Duodenal mucosa (tissue), 2 donors: ENCODE data around the gene RIPK1.

Experiments used
- H3K27ac ChIP-seq: one replicate; pipeline ENCODE4 v1.7.0; 2013; ENCODE audit warnings: low read depth, low read length
- H3K27me3 ChIP-seq, 2 donors: one replicate each; pipeline ENCODE4 v1.7.0; 2013; ENCODE audit warnings: low read length in 2 of 2, control low read depth in 1 of 2; ENCODE audit not compliant: insufficient read depth in 2 of 2, control insufficient read depth in 1 of 2
- H3K36me3 ChIP-seq, 2 donors: one replicate each; pipeline ENCODE4 v1.7.0; 2013; ENCODE audit warnings: low read length in 2 of 2, control low read depth in 1 of 2; ENCODE audit not compliant: insufficient read depth in 2 of 2, control insufficient read depth in 1 of 2
- H3K4me1 ChIP-seq, 2 donors: one replicate each; pipeline ENCODE4 v1.7.0; 2013; ENCODE audit warnings: low read length in 2 of 2, control low read depth in 1 of 2; ENCODE audit not compliant: insufficient read depth in 2 of 2, control insufficient read depth in 1 of 2
- H3K4me3 ChIP-seq, 2 donors: one replicate each; pipeline ENCODE4 v1.7.0; 2013; ENCODE audit warnings: low read length in 2 of 2, low read depth in 1 of 2
- H3K9ac ChIP-seq, 2 donors: one replicate each; pipeline ENCODE4 v1.7.0; 2013; ENCODE audit warnings: low read length in 2 of 2, low read depth in 1 of 2
- H3K9me3 ChIP-seq, 2 donors: one replicate each; pipeline ENCODE4 v1.7.0; 2013; ENCODE audit warnings: low read length in 2 of 2, control low read depth in 1 of 2; ENCODE audit not compliant: control insufficient read depth in 1 of 2

The RIPK1 gene

DNA sequence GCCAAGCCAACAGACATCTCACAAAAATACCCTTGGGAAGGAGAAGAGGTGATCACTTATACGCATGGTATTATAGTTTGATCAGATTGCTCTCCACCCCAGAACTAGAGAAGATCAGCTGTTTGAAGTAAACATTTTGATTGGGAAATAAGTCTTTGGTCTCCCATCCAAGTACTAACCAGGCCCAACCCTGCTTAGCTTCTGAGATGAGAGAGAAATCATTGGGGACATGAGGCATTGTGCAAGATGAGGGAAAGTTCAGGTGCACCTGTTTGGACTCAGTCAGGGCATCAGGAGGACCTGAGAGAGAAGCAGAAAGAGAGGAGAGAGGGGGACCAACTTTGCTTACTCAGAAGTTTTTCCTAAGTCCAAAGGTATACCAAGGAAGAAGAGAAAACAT, 11.4 kb downstream of the RIPK1 start:
- Histone ChIP-seq H3K4me1 (peaks cover 8 to 14% of the 10 kb centered on the region in 2 donors), H3K36me3 (peaks cover 42 to 77% of the 10 kb centered on the region in 2 donors), H3K27me3 (no peaks in the 10 kb centered on the region), H3K4me3 (no peak overlapping the region), H3K9me3 (no peaks in the 10 kb centered on the region), H3K27ac (no peak overlapping the region), H3K9ac (no peak overlapping the region)

DNA sequence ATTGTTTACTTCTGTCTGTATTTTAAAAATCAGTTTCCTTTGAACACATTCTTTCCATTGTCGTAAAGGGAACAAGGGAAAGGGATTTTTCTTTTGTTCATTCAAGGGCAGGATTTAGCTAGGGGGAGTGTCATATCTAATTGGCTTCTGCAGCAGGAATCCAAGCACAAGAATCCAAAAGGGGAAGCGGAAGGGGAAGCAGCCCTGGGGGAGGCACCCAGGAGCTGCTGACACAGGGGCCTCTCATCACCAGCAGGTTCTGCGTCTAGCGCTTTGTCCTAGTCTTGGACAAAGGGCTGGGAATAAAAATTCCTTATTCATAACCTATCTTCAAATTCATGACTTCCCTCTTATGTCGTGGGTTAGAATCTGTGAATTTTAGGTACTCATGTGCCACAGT, 13.7 kb downstream of the RIPK1 start:
- H3K36me3 ChIP-seq = peaks cover 56 to 94% of the 10 kb centered on the region in 2 donors

DNA sequence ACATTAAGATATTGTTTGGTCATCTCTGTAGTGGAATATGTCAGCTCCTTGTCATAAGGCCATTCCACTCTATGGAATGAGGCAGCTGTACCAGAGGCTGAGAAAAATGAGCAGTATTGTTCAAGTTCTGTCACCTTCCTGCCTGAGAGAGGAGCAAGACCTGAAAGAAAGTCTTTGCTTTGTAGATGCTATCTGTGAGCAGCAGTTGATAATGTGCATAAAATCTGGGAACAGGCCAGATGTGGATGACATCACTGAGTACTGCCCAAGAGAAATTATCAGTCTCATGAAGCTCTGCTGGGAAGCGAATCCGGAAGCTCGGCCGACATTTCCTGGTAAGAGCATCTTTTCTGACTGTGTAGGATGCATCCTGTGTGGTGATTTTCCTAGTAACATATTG, 16.8 kb downstream of the RIPK1 start:
- Histone ChIP-seq H3K4me3 (no peak overlapping the region), H3K36me3 (peaks cover 58 to 86% of the 10 kb centered on the region in 2 donors), H3K27ac (no peak overlapping the region), H3K4me1 (no peaks in the 10 kb centered on the region), H3K27me3 (no peaks in the 10 kb centered on the region), H3K9ac (no peak overlapping the region), H3K9me3 (no peaks in the 10 kb centered on the region)

More for the DNA sequence above, 13.7 kb downstream of the RIPK1 start:
- no peaks in the 10 kb centered on the region for H3K27me3 ChIP-seq
- no peak overlapping the region for H3K4me3 ChIP-seq
- no peaks in the 10 kb centered on the region for H3K9me3 ChIP-seq
- H3K27ac ChIP-seq = no peak overlapping the region
- H3K4me1 ChIP-seq = no peaks in the 10 kb centered on the region
- H3K9ac ChIP-seq = no peak overlapping the region

DNA sequence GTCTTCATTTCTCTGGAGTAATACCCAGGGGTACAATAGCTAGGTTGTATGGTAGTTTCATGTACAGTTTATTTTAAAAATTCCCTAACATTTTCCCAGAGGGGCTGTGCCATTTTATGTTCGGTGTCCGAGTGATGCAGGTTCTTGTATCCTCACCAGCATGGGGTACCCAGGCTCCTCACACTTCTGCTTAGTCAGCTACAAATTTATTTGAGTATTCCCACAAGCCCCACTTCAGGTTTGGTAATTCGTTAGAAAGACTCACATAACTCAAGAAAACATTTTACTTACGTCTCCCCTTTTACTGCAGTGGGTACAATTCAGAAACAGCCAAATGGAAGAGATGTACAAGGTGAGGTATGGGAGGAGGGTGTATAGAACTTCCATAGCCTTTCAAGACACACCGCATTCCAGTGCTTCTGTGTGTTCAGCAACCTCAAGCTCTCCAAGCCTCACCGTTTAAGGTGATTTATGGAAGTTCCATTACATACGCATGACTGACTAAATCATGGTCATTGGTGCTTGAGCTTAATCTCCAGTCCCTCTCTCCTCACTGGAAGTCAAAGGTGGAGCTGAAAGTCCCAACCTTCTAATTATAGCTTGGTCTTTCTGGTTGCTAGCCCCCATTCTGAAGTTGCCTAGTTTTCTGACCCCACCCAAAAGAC, 18.1 kb downstream of the RIPK1 start:
- no peaks in the 10 kb centered on the region for H3K4me1 ChIP-seq
- peaks cover 55 to 78% of the 10 kb centered on the region in 2 donors for H3K36me3 ChIP-seq
- H3K27ac ChIP-seq = no peak overlapping the region

DNA sequence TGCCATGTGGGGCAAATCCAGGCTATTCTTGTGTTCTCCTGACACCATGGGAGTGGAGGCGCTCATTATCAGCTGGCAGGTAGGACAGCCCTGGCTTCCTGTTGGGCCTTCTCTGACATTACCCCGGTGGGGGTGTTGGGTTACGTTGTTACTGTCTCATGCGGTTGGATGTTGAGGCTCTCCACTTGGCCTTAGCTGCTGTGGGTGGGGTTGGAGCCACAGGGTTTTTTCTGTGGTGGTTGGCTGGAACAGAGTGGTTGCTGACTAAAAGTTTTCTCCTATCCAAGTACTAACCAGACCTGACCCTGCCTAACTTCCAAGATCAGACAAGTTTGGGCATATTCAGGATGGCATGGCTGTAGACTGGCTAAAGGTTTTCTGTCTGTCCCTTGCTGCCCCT, 20.2 kb downstream of the RIPK1 start:
- peaks cover 44 to 61% of the 10 kb centered on the region in 2 donors for H3K36me3 ChIP-seq
- no peak overlapping the region for H3K27ac ChIP-seq
- H3K9ac ChIP-seq = no peak overlapping the region
- no peaks in the 10 kb centered on the region for H3K9me3 ChIP-seq
- no peaks in the 10 kb centered on the region for H3K4me1 ChIP-seq
- H3K4me3 ChIP-seq = no peak overlapping the region
- no peaks in the 10 kb centered on the region for H3K27me3 ChIP-seq

More for the DNA sequence above, 18.1 kb downstream of the RIPK1 start:
- Histone ChIP-seq H3K9ac (no peak overlapping the region), H3K4me3 (no peak overlapping the region), H3K27me3 (no peaks in the 10 kb centered on the region), H3K9me3 (no peaks in the 10 kb centered on the region)

DNA sequence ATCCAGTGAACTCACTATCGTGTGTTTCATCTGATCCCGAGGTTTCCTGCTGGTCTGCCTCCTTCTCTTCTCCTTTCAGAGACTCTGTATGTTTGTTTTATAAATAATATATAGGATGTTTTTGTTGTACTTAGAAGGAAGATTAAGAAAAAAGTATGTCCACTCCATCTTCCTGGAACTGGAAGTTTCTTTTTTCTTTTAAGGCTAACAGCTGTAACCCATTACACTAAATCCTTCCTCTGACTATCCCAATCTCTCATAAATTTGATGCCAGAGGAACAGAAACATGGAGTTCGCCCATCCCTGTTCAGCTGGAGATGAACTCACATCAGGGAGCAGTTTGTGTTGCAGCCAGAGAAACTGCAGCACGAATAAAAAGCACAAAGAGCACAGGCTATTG, 20.7 kb downstream of the RIPK1 start:
- H3K9ac ChIP-seq = no peak overlapping the region
- no peaks in the 10 kb centered on the region for H3K4me1 ChIP-seq
- no peaks in the 10 kb centered on the region for H3K27me3 ChIP-seq
- H3K27ac ChIP-seq = no peak overlapping the region
- no peak overlapping the region for H3K4me3 ChIP-seq
- peaks cover 41 to 58% of the 10 kb centered on the region in 2 donors for H3K36me3 ChIP-seq
- H3K9me3 ChIP-seq = no peaks in the 10 kb centered on the region

DNA sequence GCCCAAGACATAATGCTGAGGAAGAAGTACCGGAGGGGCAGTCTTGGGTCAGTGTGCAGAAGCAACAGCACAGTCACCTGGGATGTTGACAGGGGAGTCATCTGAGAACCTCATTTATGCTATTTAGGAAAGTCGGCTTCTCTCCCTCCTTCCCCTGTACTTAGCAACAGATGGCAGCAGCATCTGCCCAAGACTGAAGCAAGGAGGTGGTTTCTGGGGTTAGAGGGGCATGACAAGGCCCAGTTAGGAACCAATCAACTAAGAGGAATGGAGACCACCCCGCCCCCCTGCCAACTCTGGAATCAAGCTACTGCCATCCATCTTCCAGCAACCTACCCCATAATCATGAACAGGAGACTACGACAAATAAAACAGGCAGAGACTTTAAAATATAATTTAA, 21.7 kb downstream of the RIPK1 start:
- Histone ChIP-seq H3K27me3 (no peaks in the 10 kb centered on the region), H3K27ac (no peak overlapping the region), H3K9ac (no peak overlapping the region), H3K4me3 (no peak overlapping the region), H3K36me3 (peaks cover 35 to 54% of the 10 kb centered on the region in 2 donors), H3K4me1 (no peaks in the 10 kb centered on the region), H3K9me3 (no peaks in the 10 kb centered on the region)

DNA sequence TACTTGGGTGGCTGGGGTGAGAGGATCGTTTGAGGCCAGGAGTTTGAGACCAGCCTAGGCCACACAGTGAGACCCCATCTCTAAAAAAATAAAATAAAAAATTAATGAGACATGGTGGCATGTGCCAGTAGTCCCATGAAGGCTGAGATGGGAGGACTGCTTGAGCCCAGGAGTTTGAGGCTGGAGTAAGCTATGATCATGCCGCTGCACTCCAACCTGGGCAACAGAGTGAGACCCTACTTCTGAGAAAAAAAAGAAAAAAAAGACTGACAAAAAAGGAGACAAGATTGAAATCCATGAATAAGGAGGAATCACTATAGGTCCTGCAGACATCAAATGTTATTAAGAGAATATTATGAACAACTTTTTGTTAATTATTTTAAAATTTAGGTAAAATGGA, 26.5 kb downstream of the RIPK1 start:
- Histone ChIP-seq H3K36me3 (peaks cover 25 to 49% of the 10 kb centered on the region in 2 donors), H3K9ac (no peak overlapping the region), H3K27ac (no peak overlapping the region), H3K4me3 (no peak overlapping the region), H3K4me1 (no peaks in the 10 kb centered on the region), H3K27me3 (no peaks in the 10 kb centered on the region), H3K9me3 (no peaks in the 10 kb centered on the region)

DNA sequence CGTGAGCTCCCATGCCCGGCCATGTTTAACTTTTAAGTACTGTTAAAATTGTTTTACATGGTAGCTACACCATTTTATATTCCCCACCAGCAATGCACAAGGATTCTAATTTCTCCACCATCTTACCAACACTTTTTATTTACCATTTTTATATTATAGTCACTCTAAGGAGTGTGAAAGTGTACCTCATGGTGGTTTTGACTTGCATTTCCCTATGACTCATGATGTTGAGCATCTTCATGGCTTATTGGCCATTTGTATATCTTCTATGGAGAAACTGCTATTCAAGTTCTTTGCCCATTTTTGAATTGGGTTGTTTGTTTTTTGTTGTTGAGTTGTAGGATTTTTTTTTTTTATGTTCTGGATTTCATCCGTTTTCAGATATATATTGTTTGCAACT, 34.6 kb downstream of the RIPK1 start:
- peaks cover 38 to 66% of the 10 kb centered on the region in 2 donors for H3K36me3 ChIP-seq

DNA sequence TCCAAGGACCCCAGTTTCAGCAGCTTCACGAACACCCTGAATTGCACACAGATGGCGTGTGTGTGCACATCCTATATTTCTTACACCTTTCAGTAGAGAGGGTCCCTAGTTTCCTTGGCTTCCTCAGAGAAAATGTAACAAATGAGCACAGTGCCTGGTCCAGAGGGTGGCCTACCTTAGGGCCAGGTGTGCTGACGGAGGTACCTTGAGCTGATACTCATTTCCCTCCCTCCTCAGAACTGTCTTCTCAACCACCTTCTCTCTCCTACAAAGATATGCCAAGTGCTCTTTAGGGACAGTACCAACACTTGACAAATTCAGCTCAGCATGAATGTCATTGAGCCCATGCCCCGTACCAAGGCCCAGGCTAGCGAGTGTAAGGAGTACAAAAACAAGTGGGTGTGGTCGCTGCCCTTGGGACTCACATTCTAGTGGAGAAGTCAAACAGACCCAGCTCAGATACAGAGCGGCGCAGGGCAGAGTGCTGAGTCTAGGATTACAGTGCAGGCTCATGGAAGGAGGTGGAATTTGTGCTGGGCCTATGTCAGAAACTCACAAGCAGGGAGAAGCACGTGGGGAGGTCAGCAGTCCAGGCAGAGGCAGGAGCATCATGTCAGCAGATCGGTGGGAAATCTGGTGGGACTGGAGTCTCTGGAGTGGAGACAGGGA, 40.6 kb downstream of the RIPK1 start:
- H3K36me3 ChIP-seq = peaks cover 49 to 82% of the 10 kb centered on the region in 2 donors
- H3K4me3 ChIP-seq = no peak overlapping the region
- H3K4me1 ChIP-seq = peaks cover 0 to 3% of the 10 kb centered on the region in 2 donors
- no peak overlapping the region for H3K9ac ChIP-seq
- H3K9me3 ChIP-seq = no peaks in the 10 kb centered on the region
- H3K27ac ChIP-seq = no peak overlapping the region
- no peaks in the 10 kb centered on the region for H3K27me3 ChIP-seq

More for the DNA sequence above, 34.6 kb downstream of the RIPK1 start:
- no peaks in the 10 kb centered on the region for H3K27me3 ChIP-seq
- no peak overlapping the region for H3K4me3 ChIP-seq
- no peak overlapping the region for H3K9ac ChIP-seq
- no peak overlapping the region for H3K27ac ChIP-seq
- H3K9me3 ChIP-seq = no peaks in the 10 kb centered on the region
- no peaks in the 10 kb centered on the region for H3K4me1 ChIP-seq
